HG02571 (cell line): ENCODE results near the gene CCDC92.

Experiments
- ATAC-seq: cut with Tn5 transposase; IDR thresholded peaks from one replicate; pipeline ENCODE4 v1.9.1; 2021; ENCODE audit warnings: mild to moderate bottlenecking, moderate library complexity; ENCODE audit not compliant: unreplicated experiment

Gene CCDC92

DNA sequence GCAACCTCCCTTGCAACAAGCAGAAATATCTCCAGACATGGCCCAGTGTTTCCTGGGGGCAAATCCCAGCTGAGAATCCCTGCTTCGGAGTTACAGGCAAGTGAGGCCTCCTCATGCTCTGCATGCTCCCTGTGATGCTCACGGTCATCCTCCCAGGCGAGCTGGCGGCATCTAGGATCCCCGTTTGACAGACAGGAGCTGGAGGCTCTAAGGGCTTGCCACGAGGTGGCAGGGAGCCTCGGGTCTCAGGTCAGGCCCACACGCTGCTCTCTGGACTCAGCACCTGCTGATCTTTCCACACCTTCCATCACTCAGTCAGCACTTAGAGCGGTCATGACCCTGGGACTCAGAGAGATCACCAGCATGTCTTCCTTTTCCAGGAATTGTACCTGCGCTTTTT is 79.8 kb downstream of the CCDC92 start:
- ATAC-seq, result no peak

DNA sequence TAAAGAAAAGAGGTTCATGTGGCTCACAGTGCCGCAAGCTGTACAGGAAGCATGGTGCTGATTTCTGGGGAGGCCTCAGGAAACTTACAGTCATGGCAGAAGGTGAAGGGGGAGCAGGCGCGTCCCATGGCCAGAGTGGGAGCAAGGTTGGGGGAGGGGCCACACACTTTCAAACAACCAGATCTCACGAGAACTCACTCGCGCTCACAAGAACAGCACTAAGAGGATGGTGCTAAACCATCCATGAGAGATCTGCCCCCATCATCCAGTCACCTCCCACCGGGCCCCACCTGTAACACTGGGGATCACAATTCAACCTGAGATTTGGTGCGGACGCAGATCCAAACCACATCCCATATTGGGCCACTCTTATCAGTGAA is 80.5 kb downstream of the CCDC92 start:
- ATAC-seq, result no peak

DNA sequence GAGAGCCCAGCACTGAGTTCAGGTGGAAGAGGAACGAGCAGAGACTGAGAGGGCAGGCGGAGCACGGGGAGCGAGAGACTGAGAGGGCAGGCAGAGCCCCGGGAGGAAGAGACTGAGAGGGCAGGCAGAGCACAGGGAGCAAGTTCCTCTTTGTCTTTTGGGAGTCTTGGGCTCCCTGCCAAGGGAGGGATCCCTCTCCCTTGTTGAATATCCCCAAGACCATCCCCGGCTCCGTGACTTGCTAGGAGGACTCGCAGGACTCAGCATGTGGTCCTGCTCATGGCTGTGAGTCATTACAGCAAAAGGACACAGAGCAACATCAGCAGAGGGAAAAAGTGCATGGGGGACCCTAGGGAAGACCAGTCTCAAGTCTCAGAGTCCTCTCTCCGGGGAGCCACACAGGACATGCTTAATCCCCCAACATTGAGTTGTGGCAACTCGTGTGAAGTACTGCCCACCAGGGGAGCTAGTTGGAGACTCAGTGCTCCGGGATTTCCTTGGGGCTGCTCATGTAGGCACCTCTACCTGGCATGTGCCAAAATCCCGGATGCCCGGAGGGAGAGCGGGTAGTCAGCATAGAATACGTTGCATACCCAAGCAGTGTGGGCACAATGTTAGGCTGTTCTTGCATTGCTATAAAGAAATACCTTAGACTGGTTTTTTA is 81.0 kb downstream of the CCDC92 start:
- ATAC-seq, result no peak

DNA sequence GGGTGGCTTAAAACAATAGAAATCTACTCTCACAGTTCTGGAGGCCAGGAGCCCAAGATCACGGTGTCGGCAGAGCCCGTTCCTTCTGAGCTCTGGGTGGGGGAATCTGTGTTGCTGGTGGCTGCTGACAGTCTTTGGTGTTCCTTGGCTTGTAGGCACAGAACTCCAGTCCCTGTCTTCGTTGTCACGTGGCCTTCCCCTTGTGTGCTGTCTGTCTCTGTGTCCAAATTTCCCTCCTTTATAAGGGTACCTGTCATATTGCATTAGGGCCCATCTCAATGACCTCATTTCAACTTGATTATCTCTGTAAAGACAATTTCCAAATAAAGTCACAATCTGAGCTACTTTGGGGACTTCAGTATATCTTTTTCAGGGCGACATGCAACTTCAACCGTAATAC is 81.6 kb downstream of the CCDC92 start:
- no peak for ATAC-seq

DNA sequence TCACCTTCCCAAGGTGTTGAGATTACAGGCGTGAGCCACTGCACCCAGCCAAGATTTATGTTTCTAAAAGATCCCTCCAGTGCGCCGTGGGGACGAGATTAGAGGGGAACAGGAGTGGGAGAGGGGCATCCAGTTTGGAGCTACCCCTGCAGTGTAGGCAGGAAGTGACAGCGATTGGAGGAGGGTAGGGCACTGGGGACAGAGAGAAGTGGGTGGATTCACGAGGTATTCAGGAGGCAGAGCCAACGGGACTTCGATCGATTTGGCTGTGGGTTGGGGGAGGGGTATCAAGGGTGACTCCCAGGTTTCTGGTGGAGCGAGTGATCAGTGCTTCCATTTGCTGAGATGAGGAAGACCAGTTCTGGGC is 82.1 kb downstream of the CCDC92 start:
- no peak for ATAC-seq

DNA sequence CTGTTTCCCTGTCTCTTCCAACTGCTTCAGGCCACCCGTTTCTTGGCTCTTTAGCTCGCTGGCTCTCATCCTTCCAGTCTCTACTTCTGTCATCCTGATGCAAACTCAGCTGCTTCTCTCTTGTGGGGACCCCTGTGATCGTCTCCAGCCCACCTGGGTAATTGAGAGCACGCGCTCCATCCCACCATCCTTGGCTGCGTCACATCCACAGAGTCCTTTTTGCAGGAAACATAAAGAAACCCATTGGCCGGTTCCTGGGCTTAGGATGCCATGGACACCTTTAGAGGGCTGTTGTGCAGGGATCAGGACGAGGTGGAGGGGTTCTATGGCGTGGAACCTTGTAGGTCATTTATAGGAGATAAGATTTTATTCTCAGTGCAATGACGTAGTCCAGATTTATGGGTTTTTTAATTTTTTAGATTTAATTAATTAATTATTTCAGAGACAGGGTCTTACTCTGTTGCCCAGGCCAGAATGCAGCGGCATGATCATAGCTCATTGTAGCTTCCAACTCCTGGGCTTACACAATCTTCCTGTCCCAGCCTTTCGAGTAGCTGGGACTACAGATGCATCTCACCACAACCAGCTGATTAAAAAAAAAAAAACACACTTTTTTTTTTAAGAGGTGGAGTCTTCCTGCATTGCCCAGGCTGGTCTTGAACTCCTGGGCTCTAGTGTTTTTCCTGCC is 82.6 kb downstream of the CCDC92 start:
- no peak for ATAC-seq

DNA sequence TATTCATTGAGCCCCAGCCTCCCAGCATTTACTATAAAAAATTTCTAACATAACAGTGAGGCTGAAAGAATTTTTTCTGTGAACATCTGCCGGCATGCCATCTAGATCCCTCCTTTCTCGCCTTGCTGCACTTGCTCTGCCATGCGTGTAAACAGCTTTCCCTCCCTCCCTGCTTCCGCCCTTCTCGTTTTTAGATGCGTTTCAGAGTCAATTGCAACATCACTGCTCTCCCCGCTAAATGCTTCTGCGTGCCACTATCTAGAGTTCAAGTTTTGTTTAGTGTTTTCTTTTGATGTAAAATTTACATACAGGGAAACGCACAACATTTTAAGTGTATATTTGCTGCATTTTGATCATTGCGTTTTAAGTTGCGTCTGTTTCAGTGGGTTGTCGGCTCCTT is 83.6 kb downstream of the CCDC92 start:
- no peak for ATAC-seq

DNA sequence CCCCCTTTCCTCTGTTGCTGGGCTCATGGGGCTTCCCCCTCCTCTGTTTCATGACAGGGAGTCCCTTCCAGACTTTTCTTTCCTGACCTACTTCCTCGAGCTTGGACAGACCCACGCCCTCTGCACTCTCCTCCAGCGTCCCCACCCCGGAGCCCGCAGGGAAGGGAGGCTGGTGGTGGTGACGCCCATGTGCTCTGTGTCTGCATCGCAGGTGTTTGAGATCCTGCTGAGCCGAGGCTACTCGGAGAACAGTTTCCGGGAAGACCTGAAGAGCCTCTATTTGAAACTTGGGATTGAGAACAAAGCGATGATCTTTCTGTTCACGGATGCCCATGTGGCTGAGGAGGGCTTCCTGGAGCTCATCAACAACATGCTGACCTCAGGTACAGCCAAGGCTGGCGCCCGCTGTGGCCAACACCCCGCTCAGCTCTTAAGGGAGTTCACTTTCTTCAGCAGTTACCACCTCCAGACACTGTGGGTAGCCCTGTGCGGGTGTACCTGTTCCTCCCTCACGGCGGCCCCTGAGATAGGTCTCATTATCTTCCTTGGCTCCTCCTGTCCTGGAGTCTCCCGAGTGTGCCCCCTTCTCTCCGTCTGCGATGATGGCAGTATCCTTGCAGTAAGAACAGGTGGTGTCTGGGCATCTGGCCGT is 85.6 kb downstream of the CCDC92 start:
- ATAC-seq, result no peak

DNA sequence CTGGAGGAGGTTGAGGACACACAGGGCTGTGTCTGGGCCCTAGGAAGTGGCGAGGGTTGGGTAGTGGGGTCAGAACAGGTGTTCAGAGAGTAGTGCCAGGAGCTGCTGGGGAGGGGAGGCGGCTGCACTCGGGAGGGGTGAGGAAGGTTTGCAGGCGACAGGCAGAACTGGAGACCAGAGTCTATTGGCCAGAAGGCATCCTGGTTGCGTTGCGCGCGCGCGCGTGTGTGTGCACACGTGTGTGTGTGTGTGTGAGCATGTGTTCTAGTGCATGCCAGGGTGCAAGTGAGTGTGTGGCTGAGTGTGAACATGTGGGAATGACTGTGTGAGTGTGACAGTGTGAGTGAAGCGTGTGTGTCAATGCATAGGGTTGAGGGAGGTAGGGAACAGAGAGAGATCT is 86.4 kb downstream of the CCDC92 start:
- no peak for ATAC-seq
